ENCODE results near the gene C2orf49.

The C2orf49 gene

DNA sequence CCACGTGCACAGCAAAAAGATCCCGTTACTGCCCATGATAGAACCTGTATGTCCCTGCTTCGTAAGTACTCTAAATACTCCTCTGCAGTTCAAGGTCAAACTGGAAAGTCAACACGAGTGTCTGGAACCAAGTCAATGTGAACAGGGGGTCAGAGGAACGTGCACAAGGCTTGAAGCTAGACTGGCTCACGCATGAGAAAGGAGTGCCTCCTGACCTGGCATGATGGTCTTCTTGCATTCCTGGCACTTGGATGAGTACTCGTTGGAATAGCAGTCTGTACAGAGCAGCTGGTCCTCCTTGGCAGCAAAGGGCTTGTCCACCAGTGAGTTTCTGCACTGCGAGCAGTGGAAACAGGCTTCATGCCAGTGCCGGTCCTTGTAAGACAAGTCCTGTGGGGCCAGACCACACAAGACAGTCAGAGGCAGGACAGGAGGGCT lies 36.0 kb downstream of the C2orf49 start:
- TF ChIP-seq OSR1 (CRISPR knock-in tag; IDR thresholded peaks at IDR 0.05) (no peak), SNAI2 (CRISPR knock-in tag; IDR thresholded peaks at IDR 0.05) (no peak)
- ATAC-seq = no peak

DNA sequence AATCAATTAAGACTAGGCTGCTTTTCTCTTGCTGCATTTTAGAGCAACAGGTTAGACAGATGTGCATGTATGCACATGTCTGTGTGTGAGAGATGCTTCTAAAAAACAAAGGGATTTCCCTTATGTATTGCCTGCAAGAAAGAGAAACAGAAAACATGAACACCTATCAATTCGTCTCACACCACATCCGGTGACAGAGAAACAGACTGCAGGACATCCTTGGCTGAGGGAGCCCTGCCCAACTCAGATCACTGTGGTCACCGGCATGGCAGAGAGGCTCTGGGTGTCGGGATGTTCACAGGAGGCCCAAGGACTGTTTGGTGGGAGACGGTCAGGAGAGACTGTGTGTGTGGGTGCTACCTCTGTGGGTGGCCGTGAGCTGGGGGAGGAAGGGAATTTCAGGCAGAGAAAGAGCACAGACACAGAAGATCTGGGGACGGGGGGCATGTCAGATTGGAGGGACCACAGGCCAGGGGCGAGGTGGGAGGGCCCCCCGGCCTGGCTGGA lies 36.6 kb downstream of the C2orf49 start:
- TF ChIP-seq ZFP30 (CRISPR knock-in tag; IDR thresholded peaks at IDR 0.05) (no peak), CSDC2 (CRISPR knock-in tag; IDR thresholded peaks at IDR 0.05) (no peak), RARB (CRISPR knock-in tag; IDR thresholded peaks at IDR 0.05) (no peak)
- TF ChIP-seq, protein P1, sequence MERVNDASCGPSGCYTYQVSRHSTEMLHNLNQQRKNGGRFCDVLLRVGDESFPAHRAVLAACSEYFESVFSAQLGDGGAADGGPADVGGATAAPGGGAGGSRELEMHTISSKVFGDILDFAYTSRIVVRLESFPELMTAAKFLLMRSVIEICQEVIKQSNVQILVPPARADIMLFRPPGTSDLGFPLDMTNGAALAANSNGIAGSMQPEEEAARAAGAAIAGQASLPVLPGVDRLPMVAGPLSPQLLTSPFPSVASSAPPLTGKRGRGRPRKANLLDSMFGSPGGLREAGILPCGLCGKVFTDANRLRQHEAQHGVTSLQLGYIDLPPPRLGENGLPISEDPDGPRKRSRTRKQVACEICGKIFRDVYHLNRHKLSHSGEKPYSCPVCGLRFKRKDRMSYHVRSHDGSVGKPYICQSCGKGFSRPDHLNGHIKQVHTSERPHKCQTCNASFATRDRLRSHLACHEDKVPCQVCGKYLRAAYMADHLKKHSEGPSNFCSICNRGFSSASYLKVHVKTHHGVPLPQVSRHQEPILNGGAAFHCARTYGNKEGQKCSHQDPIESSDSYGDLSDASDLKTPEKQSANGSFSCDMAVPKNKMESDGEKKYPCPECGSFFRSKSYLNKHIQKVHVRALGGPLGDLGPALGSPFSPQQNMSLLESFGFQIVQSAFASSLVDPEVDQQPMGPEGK (CRISPR knock-in tag; IDR thresholded peaks at IDR 0.05; ENCODE audit: borderline replicate concordance) = no peak
- no peak for ATAC-seq

DNA sequence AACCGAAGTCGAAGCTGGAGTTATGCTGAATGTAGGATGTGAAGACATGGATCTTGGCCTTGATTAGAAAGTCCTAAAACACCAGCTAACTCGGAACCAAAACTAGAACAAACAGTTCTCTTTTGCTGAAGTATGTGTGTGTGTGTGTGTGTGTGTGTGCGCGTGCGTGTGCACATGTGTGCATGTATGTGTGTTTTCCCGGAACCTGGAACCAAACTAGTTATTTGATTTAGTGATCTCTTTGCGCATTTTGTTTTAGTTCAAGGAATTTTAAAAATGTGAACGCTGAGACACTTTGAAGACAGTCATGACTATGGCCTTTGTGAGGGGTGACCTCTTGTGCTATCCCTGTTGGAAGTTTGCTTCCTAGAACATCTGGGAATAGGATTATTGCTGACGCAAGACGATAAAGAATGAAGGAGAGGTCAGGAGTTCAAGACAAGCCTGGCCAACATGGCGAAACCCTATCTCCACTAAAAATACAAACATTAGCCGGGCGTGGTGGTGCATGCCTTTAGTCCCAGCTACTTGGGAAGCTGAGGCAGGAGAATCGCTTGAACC lies 37.7 kb downstream of the C2orf49 start:
- no peak for TF ChIP-seq BACH2 (CRISPR knock-in tag; IDR thresholded peaks at IDR 0.05; ENCODE audit: borderline replicate concordance)
- no peak for TF ChIP-seq SNAI2 (CRISPR knock-in tag; IDR thresholded peaks at IDR 0.05)
- no peak for TF ChIP-seq ZNF565 (CRISPR knock-in tag; conservative IDR thresholded peaks at IDR 0.05; ENCODE audit: low read depth)
- TF ChIP-seq, protein P1 (CRISPR knock-in tag; IDR thresholded peaks at IDR 0.05; ENCODE audit: borderline replicate concordance) = no peak
- no peak for ATAC-seq

DNA sequence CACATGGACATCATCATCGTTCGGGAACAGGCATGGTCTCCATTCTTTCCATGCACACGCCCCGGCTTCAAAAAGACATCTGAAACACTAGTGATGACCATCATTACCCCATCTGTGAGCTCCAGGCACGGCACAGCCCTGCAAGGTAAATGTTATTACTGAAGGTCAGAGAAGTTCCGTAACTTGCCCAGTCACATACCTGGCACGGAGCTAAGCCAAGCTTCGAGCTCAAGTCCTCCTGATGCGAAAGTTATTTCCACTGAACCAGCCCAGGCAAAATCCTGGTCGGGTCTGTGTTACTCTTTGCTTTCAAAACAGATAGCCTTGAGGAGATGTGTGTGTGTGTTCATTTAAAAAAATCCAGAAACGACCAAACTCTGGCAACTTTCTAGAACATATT lies 38.7 kb downstream of the C2orf49 start:
- no peak for ATAC-seq
- TF ChIP-seq ISL1 (CRISPR knock-in tag; IDR thresholded peaks at IDR 0.05) = no peak
- TF ChIP-seq ZNF70 (CRISPR knock-in tag; IDR thresholded peaks at IDR 0.05) = no peak
- TF ChIP-seq, protein P1 (CRISPR knock-in tag; IDR thresholded peaks at IDR 0.05; ENCODE audit: borderline replicate concordance) = no peak
- no peak for TF ChIP-seq OSR1 (CRISPR knock-in tag; IDR thresholded peaks at IDR 0.05)
- TF ChIP-seq, protein P2, sequence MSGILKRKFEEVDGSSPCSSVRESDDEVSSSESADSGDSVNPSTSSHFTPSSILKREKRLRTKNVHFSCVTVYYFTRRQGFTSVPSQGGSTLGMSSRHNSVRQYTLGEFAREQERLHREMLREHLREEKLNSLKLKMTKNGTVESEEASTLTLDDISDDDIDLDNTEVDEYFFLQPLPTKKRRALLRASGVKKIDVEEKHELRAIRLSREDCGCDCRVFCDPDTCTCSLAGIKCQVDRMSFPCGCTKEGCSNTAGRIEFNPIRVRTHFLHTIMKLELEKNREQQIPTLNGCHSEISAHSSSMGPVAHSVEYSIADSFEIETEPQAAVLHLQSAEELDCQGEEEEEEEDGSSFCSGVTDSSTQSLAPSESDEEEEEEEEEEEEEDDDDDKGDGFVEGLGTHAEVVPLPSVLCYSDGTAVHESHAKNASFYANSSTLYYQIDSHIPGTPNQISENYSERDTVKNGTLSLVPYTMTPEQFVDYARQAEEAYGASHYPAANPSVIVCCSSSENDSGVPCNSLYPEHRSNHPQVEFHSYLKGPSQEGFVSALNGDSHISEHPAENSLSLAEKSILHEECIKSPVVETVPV (CRISPR knock-in tag; IDR thresholded peaks at IDR 0.05) = no peak

DNA sequence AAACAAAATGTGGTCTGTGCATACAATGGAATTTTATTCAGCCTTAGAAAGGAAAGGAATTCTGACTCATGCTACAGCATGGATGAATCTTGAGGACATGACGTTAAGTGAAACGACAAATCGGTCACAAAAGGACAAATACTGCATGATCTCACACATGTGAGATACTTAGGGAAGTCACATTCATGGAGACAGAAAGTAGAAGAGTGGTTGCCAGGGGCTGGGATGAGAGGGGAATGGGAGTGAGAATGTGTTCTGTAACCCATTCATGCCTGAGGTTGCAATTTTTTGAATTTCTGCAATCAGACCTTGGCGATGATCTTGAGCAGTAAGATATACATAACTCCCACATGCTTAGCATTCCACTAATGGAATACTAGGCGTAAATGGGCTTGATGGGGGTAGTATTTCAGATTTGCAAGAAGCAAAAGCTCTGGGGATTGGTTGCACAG lies 39.5 kb downstream of the C2orf49 start:
- TF ChIP-seq, protein P2 (CRISPR knock-in tag; IDR thresholded peaks at IDR 0.05) = no peak
- TF ChIP-seq OSR1 (CRISPR knock-in tag; IDR thresholded peaks at IDR 0.05) (no peak), SNAI2 (CRISPR knock-in tag; IDR thresholded peaks at IDR 0.05) (no peak), PPARA (CRISPR knock-in tag; IDR thresholded peaks at IDR 0.05; ENCODE audit: borderline replicate concordance) (no peak), ZNF70 (CRISPR knock-in tag; IDR thresholded peaks at IDR 0.05) (no peak), ZFP30 (CRISPR knock-in tag; IDR thresholded peaks at IDR 0.05) (no peak), ESRRG (CRISPR knock-in tag; IDR thresholded peaks at IDR 0.05) (no peak), BACH2 (CRISPR knock-in tag; IDR thresholded peaks at IDR 0.05; ENCODE audit: borderline replicate concordance) (no peak), ZFP3 (CRISPR knock-in tag; IDR thresholded peaks at IDR 0.05) (no peak)
- TF ChIP-seq, protein P3, sequence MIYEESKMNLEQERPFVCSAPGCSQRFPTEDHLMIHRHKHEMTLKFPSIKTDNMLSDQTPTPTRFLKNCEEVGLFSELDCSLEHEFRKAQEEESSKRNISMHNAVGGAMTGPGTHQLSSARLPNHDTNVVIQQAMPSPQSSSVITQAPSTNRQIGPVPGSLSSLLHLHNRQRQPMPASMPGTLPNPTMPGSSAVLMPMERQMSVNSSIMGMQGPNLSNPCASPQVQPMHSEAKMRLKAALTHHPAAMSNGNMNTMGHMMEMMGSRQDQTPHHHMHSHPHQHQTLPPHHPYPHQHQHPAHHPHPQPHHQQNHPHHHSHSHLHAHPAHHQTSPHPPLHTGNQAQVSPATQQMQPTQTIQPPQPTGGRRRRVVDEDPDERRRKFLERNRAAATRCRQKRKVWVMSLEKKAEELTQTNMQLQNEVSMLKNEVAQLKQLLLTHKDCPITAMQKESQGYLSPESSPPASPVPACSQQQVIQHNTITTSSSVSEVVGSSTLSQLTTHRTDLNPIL (CRISPR knock-in tag; IDR thresholded peaks at IDR 0.05; ENCODE audit: low read depth) = no peak
- no peak for ATAC-seq

Measured in SK-N-SH treated with all-trans-retinoic acid at 6 μM for 48 hours (cell line).